ENCODE results near the gene FMN2. TPM values are rescaled to one million over a fixed set of nuclear protein-coding genes. Genes with fewer than 3 reads are reported as not detected.

FMN2 gene
- total RNA-seq, 1 experiment from 2014 or later: 39.8 TPM

- DNase-seq (ENCODE audit: low read depth, low spot score): no peak
- in situ Hi-C loops (cut with HindIII; ENCODE audit: low pct_unique_long_range_greater_than_20kb, low sequenced_read_pairs): no loop called here
Measured at GRCh38 chr1:240351690-240352089, 260.0 kb downstream of the FMN2 start.

- DNase-seq (ENCODE audit: low read depth, low spot score): peak; percentile 96
- in situ Hi-C loops (cut with HindIII; ENCODE audit: low pct_unique_long_range_greater_than_20kb, low sequenced_read_pairs): no loop called here
Measured at GRCh38 chr1:240352769-240353168, 261.1 kb downstream of the FMN2 start.

DNA sequence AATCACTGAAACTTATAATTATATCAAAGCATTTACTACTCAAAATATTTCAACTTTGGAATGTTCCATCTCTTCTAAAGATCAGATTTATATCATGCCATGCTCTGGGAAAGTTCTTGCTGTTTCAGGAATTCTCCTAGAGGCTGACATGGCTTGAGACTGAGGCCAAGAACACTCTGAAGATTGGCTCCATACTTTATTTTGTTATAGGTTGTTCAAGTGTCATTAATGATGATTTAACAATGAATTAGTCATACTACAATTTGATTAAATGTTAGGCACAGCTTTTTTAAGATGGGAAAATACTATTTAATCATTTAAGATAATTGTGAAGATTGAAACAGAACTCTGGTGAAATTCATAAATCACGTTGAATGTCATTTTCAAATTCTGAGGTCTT, 264.9 kb downstream of the FMN2 start:
- no peak for DNase-seq (ENCODE audit: low read depth, low spot score)
- in situ Hi-C loops (cut with HindIII; ENCODE audit: low pct_unique_long_range_greater_than_20kb, low sequenced_read_pairs): no loop called here

DNA sequence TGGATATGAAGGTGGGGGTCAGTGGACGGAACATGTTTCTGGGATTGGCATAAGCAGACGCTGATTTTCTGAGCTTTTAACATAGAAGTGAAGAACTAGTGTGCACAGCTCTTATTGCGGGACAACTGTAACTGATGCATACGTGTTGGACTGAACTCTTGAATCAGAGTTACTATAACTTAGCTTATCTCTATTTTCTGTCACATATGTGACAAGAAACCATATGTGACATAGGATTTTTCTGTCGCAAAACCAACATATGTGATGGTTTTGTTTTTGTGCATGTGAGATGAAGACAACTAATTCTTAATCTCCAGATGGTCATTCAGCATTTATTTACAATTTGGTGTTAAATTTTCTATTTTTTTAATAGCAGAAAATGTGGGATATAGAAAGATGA, 270.4 kb downstream of the FMN2 start:
- in situ Hi-C loops (cut with HindIII; ENCODE audit: low pct_unique_long_range_greater_than_20kb, low sequenced_read_pairs): no loop called here
- DNase-seq (ENCODE audit: low read depth, low spot score): no peak

DNA sequence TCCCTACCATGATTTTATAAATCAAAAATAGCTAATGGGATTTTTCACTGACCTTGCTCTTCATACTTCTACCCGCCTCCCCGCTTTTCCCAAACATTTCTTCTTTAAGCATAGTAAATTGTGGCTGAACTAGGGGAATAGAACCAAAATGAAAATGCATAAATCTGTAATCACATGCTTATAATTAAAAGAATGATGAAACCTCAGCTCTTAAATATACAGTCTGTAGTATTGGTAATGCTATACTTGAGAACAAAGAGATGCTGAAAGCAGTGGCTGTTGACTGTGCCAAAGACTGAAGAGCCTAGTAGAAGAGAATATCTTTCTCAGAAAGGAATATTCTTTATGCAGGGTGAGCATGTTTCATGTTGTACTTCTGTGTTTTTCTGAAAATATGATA, 271.1 kb downstream of the FMN2 start:
- in situ Hi-C loops (cut with HindIII; ENCODE audit: low pct_unique_long_range_greater_than_20kb, low sequenced_read_pairs): no loop called here
- DNase-seq (ENCODE audit: low read depth, low spot score): no peak

DNA sequence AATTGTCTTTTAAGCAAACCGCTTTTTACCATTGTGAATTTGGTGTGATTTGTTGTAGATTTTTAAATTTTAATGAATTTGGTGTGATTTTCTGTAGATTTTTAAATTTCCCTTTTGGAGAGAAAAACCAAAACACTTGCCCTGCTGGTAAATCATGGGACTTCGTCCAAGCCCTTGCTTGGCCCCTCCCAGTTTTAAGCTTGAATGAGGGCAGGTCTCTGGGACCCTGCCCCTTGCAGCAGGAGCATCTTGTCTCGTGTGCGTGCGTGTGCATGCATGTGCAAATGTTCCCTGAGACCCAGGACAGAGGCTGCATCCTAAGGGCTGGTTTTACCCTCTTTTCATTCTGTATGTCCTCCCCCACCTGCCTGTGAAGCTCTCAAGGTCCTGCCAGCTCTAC, 271.6 kb downstream of the FMN2 start:
- DNase-seq (ENCODE audit: low read depth, low spot score): no peak
- in situ Hi-C loops (cut with HindIII; ENCODE audit: low pct_unique_long_range_greater_than_20kb, low sequenced_read_pairs): no loop called here

DNA sequence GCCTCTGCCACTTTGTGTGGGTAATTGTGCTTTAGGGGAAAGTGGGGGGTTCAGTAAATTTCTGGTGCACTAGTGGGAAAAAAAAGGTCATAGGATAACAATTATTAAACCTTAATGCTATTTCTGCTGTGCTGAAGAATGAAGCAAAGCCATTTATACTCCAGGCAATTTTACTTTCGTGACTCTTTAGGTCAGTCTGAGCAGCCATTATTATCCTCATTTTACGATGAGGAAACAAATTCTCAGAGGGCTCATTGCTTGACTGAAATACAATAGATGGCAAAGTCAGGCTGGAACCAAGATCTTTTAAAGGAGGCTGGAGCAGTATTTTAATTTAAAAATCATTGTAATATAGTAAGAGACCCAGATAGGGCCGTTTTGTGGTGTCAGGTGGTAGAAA, 272.2 kb downstream of the FMN2 start:
- in situ Hi-C loops (cut with HindIII; ENCODE audit: low pct_unique_long_range_greater_than_20kb, low sequenced_read_pairs): no loop called here
- no peak for DNase-seq (ENCODE audit: low read depth, low spot score)

GRCh38 chr1:240366636-240367035, 275.0 kb downstream of the FMN2 start:
- in situ Hi-C loops (cut with HindIII; ENCODE audit: low pct_unique_long_range_greater_than_20kb, low sequenced_read_pairs): no loop called here
- DNase-seq (ENCODE audit: low read depth, low spot score): no peak

GRCh38 chr1:240385551-240385950, 293.9 kb downstream of the FMN2 start:
- in situ Hi-C loops (cut with HindIII; ENCODE audit: low pct_unique_long_range_greater_than_20kb, low sequenced_read_pairs): no loop called here
- no peak for DNase-seq (ENCODE audit: low read depth, low spot score)

GRCh38 chr1:240385985-240386978, 294.6 kb downstream of the FMN2 start:
- DNase-seq (ENCODE audit: low read depth, low spot score): no peak
- in situ Hi-C loops (cut with HindIII; ENCODE audit: low pct_unique_long_range_greater_than_20kb, low sequenced_read_pairs): no loop called here

DNA sequence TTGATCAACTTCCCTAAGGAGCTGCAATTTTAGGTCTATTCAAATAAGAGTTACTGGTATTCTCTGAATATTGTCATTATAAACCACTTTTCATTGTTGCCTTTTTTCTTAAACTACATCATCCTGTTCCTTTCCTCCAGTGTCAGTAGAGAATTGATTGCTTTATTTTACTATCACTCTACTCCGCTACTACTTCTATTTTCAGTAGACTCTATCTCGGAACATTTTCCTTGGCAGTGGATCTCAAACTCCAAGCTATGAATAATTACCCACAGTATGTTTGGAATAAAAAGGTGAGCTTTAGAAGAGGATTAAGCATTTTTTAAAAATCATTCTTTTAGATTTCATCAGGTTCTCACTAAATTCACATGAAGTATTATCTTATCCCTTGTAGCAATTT, 295.4 kb downstream of the FMN2 start:
- DNase-seq (ENCODE audit: low read depth, low spot score): no peak
- in situ Hi-C loops (cut with HindIII; ENCODE audit: low pct_unique_long_range_greater_than_20kb, low sequenced_read_pairs): no loop called here

DNA sequence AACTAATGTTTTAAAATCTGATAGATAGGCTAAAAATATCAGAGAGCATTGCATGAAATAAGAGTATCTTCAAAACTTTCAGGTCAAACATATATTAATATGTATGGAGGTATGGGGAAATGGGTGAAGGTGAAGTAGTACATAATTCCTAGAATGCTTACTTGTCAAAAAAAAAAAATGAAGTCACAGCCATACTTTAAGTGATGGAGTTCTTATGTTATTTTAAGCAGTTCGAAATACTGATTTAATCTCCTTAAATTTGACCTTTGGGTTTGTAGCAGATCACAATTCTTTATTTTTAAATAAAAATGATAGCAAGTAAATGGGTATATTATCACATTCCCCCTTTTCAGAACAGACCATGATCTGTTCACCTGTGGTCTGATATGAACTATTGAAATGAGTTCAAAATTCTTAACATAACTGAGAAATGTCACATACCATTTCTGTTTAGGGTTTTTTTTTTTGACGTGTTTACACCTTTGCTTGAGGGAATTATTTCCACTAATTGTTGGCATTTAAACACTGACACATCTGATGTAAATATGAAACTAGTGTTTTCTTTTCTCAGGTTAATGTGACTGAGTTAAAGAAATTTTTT, 300.1 kb downstream of the FMN2 start:
- in situ Hi-C loops (cut with HindIII; ENCODE audit: low pct_unique_long_range_greater_than_20kb, low sequenced_read_pairs): no loop called here

DNA sequence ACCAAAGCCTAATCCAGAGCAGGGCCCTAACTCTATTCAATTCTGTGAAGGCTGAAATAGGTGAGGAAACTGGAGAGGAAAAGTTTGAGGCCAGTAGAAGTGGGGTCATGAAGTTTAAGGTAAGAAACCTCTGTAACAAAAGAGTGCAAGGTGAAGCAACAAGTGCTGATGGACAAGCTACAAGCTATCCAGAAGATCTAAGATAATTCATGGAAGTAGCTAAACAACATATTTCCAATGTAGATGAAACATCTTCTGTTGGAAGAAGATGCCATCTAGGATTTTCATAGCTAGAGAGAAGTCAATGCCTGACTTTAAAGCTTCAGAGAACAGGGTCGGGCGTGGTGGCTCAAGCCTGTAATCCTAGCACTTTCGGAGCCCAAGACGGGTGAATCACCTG, 302.7 kb downstream of the FMN2 start:
- in situ Hi-C loops (cut with HindIII; ENCODE audit: low pct_unique_long_range_greater_than_20kb, low sequenced_read_pairs): no loop called here
- no peak for DNase-seq (ENCODE audit: low read depth, low spot score)

More for the DNA sequence above, 300.1 kb downstream of the FMN2 start:
- DNase-seq (ENCODE audit: low read depth, low spot score): no peak

GRCh38 chr1:240395336-240395735, 303.7 kb downstream of the FMN2 start:
- in situ Hi-C loops (cut with HindIII; ENCODE audit: low pct_unique_long_range_greater_than_20kb, low sequenced_read_pairs): no loop called here
- DNase-seq (ENCODE audit: low read depth, low spot score): no peak

DNA sequence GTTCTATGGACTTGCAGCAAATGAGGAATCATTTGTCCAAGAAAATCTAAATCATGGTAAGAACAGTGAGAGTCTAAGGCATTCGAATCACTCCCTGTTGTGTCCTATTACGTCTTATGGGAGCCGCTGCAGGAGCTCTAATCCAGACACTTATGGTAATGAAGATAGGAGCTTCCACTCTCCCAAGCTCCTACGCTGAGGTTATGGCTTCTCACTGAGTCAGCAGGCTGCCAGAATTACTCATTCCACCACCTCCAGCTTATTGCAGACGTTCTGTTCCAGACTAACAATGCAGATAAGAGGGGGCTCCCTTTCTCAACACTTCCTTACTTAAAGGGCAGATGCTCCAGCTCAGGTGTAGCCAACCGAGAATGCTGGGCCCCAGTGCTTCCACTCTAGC, 307.7 kb downstream of the FMN2 start:
- no peak for DNase-seq (ENCODE audit: low read depth, low spot score)
- in situ Hi-C loops (cut with HindIII; ENCODE audit: low pct_unique_long_range_greater_than_20kb, low sequenced_read_pairs): no loop called here

DNA sequence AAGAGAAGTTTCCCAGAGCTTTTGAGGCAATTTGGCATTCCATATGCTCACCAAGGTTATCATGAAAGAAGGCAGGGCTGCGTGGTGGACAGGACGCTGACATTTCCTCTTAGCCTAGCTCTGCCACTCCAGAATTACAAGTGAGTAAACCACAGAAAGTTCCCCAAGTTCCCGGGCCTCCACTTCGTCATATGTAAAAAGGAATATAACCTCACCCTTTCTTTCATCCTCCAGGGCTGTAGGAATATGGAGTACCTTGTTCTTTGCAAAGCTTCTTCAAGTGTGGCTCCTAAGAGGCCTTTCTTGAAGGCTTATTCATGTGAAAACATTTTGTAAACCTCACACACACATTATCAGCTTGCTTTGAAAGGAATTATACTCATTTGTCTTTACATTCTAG, 310.0 kb downstream of the FMN2 start:
- no peak for DNase-seq (ENCODE audit: low read depth, low spot score)
- in situ Hi-C loops (cut with HindIII; ENCODE audit: low pct_unique_long_range_greater_than_20kb, low sequenced_read_pairs): no loop called here

DNA sequence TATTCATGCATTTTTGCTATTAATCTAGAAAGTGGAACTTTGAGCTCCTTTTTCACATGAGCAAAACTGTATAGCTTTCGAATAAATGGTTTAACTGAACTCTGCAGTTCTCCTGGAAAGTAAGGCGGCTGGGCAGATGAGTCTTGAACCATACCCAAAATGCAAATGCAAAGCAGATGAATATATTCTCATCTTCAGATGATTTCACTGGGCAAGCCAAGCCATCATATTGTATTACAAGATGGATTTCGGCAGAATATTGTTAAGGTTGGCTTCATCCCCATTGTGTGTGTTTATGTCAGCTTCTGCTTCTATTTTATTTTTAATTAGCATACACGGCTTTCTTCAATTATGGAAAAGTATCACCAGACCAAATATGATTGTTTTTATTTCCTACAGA, 310.6 kb downstream of the FMN2 start:
- DNase-seq (ENCODE audit: low read depth, low spot score): no peak
- in situ Hi-C loops (cut with HindIII; ENCODE audit: low pct_unique_long_range_greater_than_20kb, low sequenced_read_pairs): no loop called here

DNA sequence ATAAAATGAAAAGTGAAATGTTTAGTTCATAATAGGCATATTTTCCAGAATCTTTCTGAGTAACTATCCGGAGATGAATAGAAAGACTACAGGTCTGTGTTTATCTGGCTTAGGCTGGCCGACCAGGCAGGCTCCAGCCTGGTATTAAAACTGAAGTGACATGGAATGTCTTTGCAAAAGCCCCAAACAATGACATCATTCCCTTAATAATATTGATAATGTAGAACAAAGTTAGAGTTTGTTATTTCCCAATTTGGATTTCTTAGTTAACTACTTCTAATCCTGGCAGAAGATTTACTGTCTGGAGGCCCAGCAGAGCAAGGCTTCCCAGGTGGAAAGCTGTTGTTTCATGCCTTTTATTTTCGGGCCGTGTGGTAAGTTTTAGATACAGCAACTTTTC, 312.6 kb downstream of the FMN2 start:
- DNase-seq (ENCODE audit: low read depth, low spot score): no peak
- in situ Hi-C loops (cut with HindIII; ENCODE audit: low pct_unique_long_range_greater_than_20kb, low sequenced_read_pairs): no loop called here

DNA sequence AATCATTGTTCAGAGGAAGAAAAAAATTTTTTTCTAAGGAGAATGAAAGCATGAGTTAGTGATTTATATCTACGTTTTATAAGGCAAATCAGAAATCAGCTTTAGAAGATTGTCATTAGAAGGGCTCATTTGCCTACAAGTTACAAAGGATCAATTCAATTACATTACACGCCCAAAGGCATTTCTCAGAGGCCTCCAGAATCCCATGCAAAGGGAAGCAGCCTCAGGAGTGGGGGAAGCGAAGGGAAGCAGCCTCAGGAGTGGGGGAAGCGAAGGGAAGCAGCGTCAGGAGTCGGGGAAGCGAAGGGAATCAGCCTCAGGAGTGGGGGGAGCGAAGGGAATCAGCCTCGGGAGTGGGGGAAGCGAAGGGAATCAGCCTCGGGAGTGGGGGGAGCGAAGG, 314.1 kb downstream of the FMN2 start:
- peak; percentile 89 for DNase-seq (ENCODE audit: low read depth, low spot score)
- in situ Hi-C loops (cut with HindIII; ENCODE audit: low pct_unique_long_range_greater_than_20kb, low sequenced_read_pairs): no loop called here
